ENCODE measurements around the gene PYURF.

The PYURF gene

GRCh38 chr4:88523325-88524129, at the start of gene PYURF:
PYURF (minus strand) TSS chr4:88523776; CDS start chr4:88523700, 76 bp downstream.
- peak; percentile 94 for DNase-seq (ENCODE audit: low spot score)

GRCh38 chr4:88570001-88570400, 46.4 kb upstream of the PYURF start:
- peak; percentile 26 for DNase-seq (ENCODE audit: low spot score)

- no peak for DNase-seq (ENCODE audit: low spot score)
These were observed 44.0 kb upstream of the PYURF start for GRCh38 chr4:88567591-88567990.

GRCh38 chr4:88549815-88550214, 26.2 kb upstream of the PYURF start:
- no peak for DNase-seq (ENCODE audit: low spot score)

GRCh38 chr4:88539322-88540068, 15.9 kb upstream of the PYURF start:
- DNase-seq (ENCODE audit: low spot score): peak; percentile 61

GRCh38 chr4:88537709-88538108, 14.1 kb upstream of the PYURF start:
- DNase-seq (ENCODE audit: low spot score): no peak

GRCh38 chr4:88535090-88535755, 11.6 kb upstream of the PYURF start:
- DNase-seq (ENCODE audit: low spot score): peak; percentile 30

- peak; percentile 85 for DNase-seq (ENCODE audit: low spot score)
These were observed 10.6 kb upstream of the PYURF start for GRCh38 chr4:88533937-88534750.

GRCh38 chr4:88533088-88533790, 9.7 kb upstream of the PYURF start:
- DNase-seq (ENCODE audit: low spot score): peak; percentile 57

- no peak for DNase-seq (ENCODE audit: low spot score)
These were observed 8.0 kb upstream of the PYURF start for GRCh38 chr4:88531549-88531948.

- DNase-seq (ENCODE audit: low spot score): no peak
These were observed 5.3 kb upstream of the PYURF start for GRCh38 chr4:88528861-88529260.

- no peak for DNase-seq (ENCODE audit: low spot score)
These were observed 4.2 kb upstream of the PYURF start for GRCh38 chr4:88527787-88528186.

- DNase-seq (ENCODE audit: low spot score): peak; percentile 52
These were observed 2.7 kb upstream of the PYURF start for GRCh38 chr4:88526221-88526815.

- DNase-seq (ENCODE audit: low spot score): no peak
These were observed 595 bp upstream of the PYURF start for GRCh38 chr4:88524171-88524570.

GRCh38 chr4:88522702-88523324, 763 bp downstream of the PYURF start:
- peak; percentile 47 for DNase-seq (ENCODE audit: low spot score)

- DNase-seq (ENCODE audit: low spot score): no peak
These were observed 4.7 kb downstream of the PYURF start for GRCh38 chr4:88518911-88519310.

- DNase-seq (ENCODE audit: low spot score): no peak
These were observed 5.8 kb downstream of the PYURF start for GRCh38 chr4:88517825-88518224.

GRCh38 chr4:88516746-88517145, 6.8 kb downstream of the PYURF start:
- DNase-seq (ENCODE audit: low spot score): no peak

- no peak for DNase-seq (ENCODE audit: low spot score)
These were observed 8.7 kb downstream of the PYURF start for GRCh38 chr4:88514557-88515511.
